Subcutaneous preadipocyte (primary cell): Measurements from ENCODE around the gene TNFRSF1B. TPM values are rescaled to one million over a fixed set of nuclear protein-coding genes. Genes with fewer than 3 reads are reported as not detected.

Experiments
- small RNA-seq: library from RNA; depleted of rRNA; stranded (forward); fragments of <200 nt; gene quantifications from one replicate; pipeline ENCODE3, GENCODE V24; 2012
- total RNA-seq: library from RNA; depleted of rRNA; stranded (reverse); fragments of >200 nt; gene quantifications from 2 replicates; pipeline ENCODE4 v1.2.3, GENCODE V29; 2012

Gene TNFRSF1B
- 16.5 and 21.7 TPM in 2 replicates for total RNA-seq

GRCh38 chr1:12166834-12167492 lies at the start of gene TNFRSF1B:
Gene TNFRSF1B, plus strand, starts transcription at chr1:12166991. Its CDS starts 101 bp downstream, at chr1:12167092.

GRCh38 chr1:12229835-12230548 lies 63.2 kb downstream of the TNFRSF1B start, which contains the start of gene VPS13D:
Gene VPS13D, plus strand, starts transcription at chr1:12230030. Its CDS starts 4,237 bp downstream, at chr1:12234267.

Small RNA genes lying within 50 kb of the gene (small RNA-seq; reads per million reads assigned to genes)
- not detected for gene MIR4632
- 1.4 reads per million, percentile 71 among the genes with 10 or more reads in this experiment for gene RF00156

Other genes starting within 250 kb of the TNFRSF1B start
- gene KIAA2013, start 240.6 kb upstream of the TNFRSF1B start, total RNA-seq: 49.6 and 58.6 TPM in 2 replicates
- 221 and 251 TPM in 2 replicates for gene PLOD1, start 232.3 kb upstream of the TNFRSF1B start, total RNA-seq
- gene MFN2, start 186.5 kb upstream of the TNFRSF1B start, total RNA-seq: 47.4 and 61.6 TPM in 2 replicates
- 23.1 and 24.4 TPM in 2 replicates for gene MIIP, start 147.5 kb upstream of the TNFRSF1B start, total RNA-seq
- under 0.01 TPM in 1 of 2 replicates, not detected in the other for gene TNFRSF8, start 103.7 kb upstream of the TNFRSF1B start, total RNA-seq
- 28.3 and 30.7 TPM in 2 replicates for gene VPS13D, start 63.0 kb downstream of the TNFRSF1B start, total RNA-seq